GM19455 (cell line): Measurements from ENCODE around the gene SFI1.

Experiments
- ATAC-seq: cut with Tn5 transposase; IDR thresholded peaks from one replicate; pipeline ENCODE4 v1.9.1; 2021; ENCODE audit not compliant: unreplicated experiment

Gene SFI1

GRCh38 chr22:31662668-31663037 lies 166.3 kb downstream of the SFI1 start:
- ATAC-seq = no peak
